ENCODE results near the gene TLCD5.

DNA sequence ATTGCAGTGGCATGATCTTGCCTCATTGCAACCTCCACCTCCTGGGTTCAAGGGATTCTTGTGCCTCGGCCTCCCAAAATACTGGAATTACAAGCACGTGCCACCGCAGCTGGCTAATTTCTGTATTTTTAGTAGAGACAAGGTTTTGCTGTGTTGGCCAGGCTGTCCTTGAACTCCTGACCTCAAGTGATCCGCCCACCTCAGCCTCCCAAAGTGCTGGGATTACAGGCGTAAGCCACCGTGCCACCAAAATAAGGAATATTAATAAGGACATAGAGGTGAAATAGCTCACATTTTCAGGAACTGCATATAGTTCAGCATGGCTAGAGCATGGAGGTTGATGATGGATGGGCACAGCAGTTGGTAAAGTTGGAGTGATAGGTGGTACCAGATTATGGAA, 32.5 kb downstream of the TLCD5 start:
- TF ChIP-seq POLR2A (IDR thresholded peaks at IDR 0.05): no peak
- TF ChIP-seq, protein P1, sequence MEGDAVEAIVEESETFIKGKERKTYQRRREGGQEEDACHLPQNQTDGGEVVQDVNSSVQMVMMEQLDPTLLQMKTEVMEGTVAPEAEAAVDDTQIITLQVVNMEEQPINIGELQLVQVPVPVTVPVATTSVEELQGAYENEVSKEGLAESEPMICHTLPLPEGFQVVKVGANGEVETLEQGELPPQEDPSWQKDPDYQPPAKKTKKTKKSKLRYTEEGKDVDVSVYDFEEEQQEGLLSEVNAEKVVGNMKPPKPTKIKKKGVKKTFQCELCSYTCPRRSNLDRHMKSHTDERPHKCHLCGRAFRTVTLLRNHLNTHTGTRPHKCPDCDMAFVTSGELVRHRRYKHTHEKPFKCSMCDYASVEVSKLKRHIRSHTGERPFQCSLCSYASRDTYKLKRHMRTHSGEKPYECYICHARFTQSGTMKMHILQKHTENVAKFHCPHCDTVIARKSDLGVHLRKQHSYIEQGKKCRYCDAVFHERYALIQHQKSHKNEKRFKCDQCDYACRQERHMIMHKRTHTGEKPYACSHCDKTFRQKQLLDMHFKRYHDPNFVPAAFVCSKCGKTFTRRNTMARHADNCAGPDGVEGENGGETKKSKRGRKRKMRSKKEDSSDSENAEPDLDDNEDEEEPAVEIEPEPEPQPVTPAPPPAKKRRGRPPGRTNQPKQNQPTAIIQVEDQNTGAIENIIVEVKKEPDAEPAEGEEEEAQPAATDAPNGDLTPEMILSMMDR (IDR thresholded peaks at IDR 0.05): no peak
